Neural progenitor cell (in vitro differentiated cells): ENCODE results near the gene TRIM2. TPM values are rescaled to one million over a fixed set of nuclear protein-coding genes. Genes with fewer than 3 reads are reported as not detected.

Experiments
- DNase-seq: peaks from one replicate; pipeline ENCODE4 v3.0.0-alpha.2; 2016; ENCODE audit warnings: low spot score
- H2AFZ ChIP-seq: fragments of 200-600 bp; sonication (generic); replicated peaks from 2 replicates; pipeline ENCODE4 v1.6.1; 2016; ENCODE audit warnings: antibody characterized with exemption
- H3F3A ChIP-seq: fragments of 200-600 bp; sonication (generic); 2 replicates; pipeline ENCODE4 v1.6.1; 2016; ENCODE audit warnings: antibody characterized with exemption, low read depth
- H3K27ac ChIP-seq: fragments of 200-600 bp; sonication (generic); 2 replicates; pipeline ENCODE4 v1.5.1; 2016; ENCODE audit warnings: mild to moderate bottlenecking
- H3K27me3 ChIP-seq: fragments of 200-600 bp; sonication (generic); 2 replicates; pipeline ENCODE4 v1.6.1; 2016; ENCODE audit warnings: mild to moderate bottlenecking, moderate library complexity
- H3K36me3 ChIP-seq: fragments of 200-600 bp; sonication (generic); 2 replicates; pipeline ENCODE4 v1.5.1; 2016
- H3K4me1 ChIP-seq: fragments of 200-600 bp; sonication (generic); 2 replicates; pipeline ENCODE4 v1.6.1; 2016; ENCODE audit warnings: mixed run types
- H3K4me2 ChIP-seq: fragments of 200-600 bp; sonication (generic); 2 replicates; pipeline ENCODE4 v1.6.1; 2016
- H3K4me3 ChIP-seq: fragments of 200-600 bp; sonication (generic); 2 replicates; pipeline ENCODE4 v1.5.1; 2016
- H3K79me2 ChIP-seq: fragments of 200-600 bp; sonication (generic); 2 replicates; pipeline ENCODE4 v1.6.1; 2016; ENCODE audit warnings: low read depth
- H3K9ac ChIP-seq: fragments of 200-600 bp; sonication (generic); 2 replicates; pipeline ENCODE4 v1.6.1; 2016
- H3K9me3 ChIP-seq: fragments of 200-600 bp; sonication (generic); 2 replicates; pipeline ENCODE4 v1.5.1; 2016; ENCODE audit warnings: low read depth
- H4K20me1 ChIP-seq: fragments of 200-600 bp; sonication (generic); 2 replicates; pipeline ENCODE4 v1.6.1; 2016; ENCODE audit warnings: low read depth
- H3K27ac Mint-ChIP-seq: 3 replicates; pipeline ENCODE4 v1.8.0; 2021; ENCODE audit warnings: mixed read lengths
- H3K27me3 Mint-ChIP-seq: 2 replicates; pipeline ENCODE4 v1.8.0; 2022; ENCODE audit warnings: low read depth, mild to moderate bottlenecking, inconsistent platforms, moderate library complexity, mixed read lengths; ENCODE audit not compliant: insufficient read depth
- H3K36me3 Mint-ChIP-seq: 3 replicates; pipeline ENCODE4 v1.8.0; 2021; ENCODE audit warnings: mixed read lengths
- H3K4me1 Mint-ChIP-seq: 3 replicates; pipeline ENCODE4 v1.8.0; 2021; ENCODE audit warnings: mixed read lengths
- H3K4me3 Mint-ChIP-seq: 3 replicates; pipeline ENCODE4 v1.8.0; 2021; ENCODE audit warnings: mild to moderate bottlenecking, moderate library complexity, mixed read lengths
- H3K9me3 Mint-ChIP-seq: 3 replicates; pipeline ENCODE4 v1.8.0; 2020; ENCODE audit warnings: mixed read lengths
- EZH2 ChIP-seq: fragments of 200-600 bp; sonication (generic); IDR thresholded peaks from 2 replicates; pipeline ENCODE4 v1.6.1; 2017; ENCODE audit warnings: antibody characterized with exemption, mild to moderate bottlenecking, moderate library complexity
- EZH2phosphoT487 ChIP-seq: fragments of 200-600 bp; sonication (generic); IDR thresholded peaks from 2 replicates; pipeline ENCODE4 v1.6.1; 2017; ENCODE audit warnings: antibody characterized with exemption
- total RNA-seq: library from RNA; depleted of rRNA; stranded (reverse); fragments of >200 nt; gene quantifications from 2 replicates; pipeline ENCODE4 v1.2.3, GENCODE V29; 2015; ENCODE audit warnings: low replicate concordance
- TF ChIP-seq, protein P1 (sequence below): fragments of 200-600 bp; sonication (generic); IDR thresholded peaks from 2 replicates; pipeline ENCODE4 v1.5.1; 2017; ENCODE audit warnings: antibody characterized with exemption, mild to moderate bottlenecking

The TRIM2 gene
- total RNA-seq, 1 donor from 2014 or later, result 87.6 TPM

- H3K27ac ChIP-seq, result no peak overlapping the region
- H3K9ac ChIP-seq, result no peak overlapping the region
- peaks cover 47% of the 10 kb centered on the region for H3K4me1 ChIP-seq
- H3K36me3 ChIP-seq, result no peaks in the 10 kb centered on the region
- no peak overlapping the region for H3K4me2 ChIP-seq
- Mint-ChIP-seq H3K27me3 (no peaks in the 10 kb centered on the region), H3K27ac (no peak overlapping the region), H3K9me3 (no peaks in the 10 kb centered on the region), H3K4me1 (peaks cover 72% of the 10 kb centered on the region), H3K36me3 (peaks cover 15% of the 10 kb centered on the region), H3K4me3 (no peak overlapping the region)
- no peak overlapping the region for H3K4me3 ChIP-seq
- no peaks in the 10 kb centered on the region for H4K20me1 ChIP-seq
- peaks cover 38% of the 10 kb centered on the region for H3F3A ChIP-seq
- peaks cover under 1% of the 10 kb centered on the region for H3K79me2 ChIP-seq
- TF ChIP-seq, protein P1, sequence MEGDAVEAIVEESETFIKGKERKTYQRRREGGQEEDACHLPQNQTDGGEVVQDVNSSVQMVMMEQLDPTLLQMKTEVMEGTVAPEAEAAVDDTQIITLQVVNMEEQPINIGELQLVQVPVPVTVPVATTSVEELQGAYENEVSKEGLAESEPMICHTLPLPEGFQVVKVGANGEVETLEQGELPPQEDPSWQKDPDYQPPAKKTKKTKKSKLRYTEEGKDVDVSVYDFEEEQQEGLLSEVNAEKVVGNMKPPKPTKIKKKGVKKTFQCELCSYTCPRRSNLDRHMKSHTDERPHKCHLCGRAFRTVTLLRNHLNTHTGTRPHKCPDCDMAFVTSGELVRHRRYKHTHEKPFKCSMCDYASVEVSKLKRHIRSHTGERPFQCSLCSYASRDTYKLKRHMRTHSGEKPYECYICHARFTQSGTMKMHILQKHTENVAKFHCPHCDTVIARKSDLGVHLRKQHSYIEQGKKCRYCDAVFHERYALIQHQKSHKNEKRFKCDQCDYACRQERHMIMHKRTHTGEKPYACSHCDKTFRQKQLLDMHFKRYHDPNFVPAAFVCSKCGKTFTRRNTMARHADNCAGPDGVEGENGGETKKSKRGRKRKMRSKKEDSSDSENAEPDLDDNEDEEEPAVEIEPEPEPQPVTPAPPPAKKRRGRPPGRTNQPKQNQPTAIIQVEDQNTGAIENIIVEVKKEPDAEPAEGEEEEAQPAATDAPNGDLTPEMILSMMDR, result no peak
- no peak for TF ChIP-seq EZH2
- no peak for TF ChIP-seq EZH2phosphoT487
- H3K9me3 ChIP-seq, result no peaks in the 10 kb centered on the region
- DNase-seq, result no peak
- no peaks in the 10 kb centered on the region for H3K27me3 ChIP-seq
- no peak overlapping the region for H2AFZ ChIP-seq
Observed at GRCh38 chr4:153252122-153252521, 47.9 kb downstream of the TRIM2 start.

GRCh38 chr4:153255233-153255632 lies 51.0 kb downstream of the TRIM2 start:
- H3F3A ChIP-seq, result peaks cover 45% of the 10 kb centered on the region
- no peaks in the 10 kb centered on the region for H3K36me3 ChIP-seq
- peaks cover 47% of the 10 kb centered on the region for H3K4me1 ChIP-seq
- Mint-ChIP-seq H3K4me1 (peaks cover 54% of the 10 kb centered on the region), H3K27me3 (no peaks in the 10 kb centered on the region), H3K36me3 (peaks cover 13% of the 10 kb centered on the region), H3K4me3 (no peak overlapping the region), H3K9me3 (no peaks in the 10 kb centered on the region), H3K27ac (peak overlapping the region; percentile 40)
- no peaks in the 10 kb centered on the region for H3K27me3 ChIP-seq
- H3K9ac ChIP-seq, result no peak overlapping the region
- TF ChIP-seq, protein P1, result no peak
- TF ChIP-seq EZH2phosphoT487, result no peak
- H3K79me2 ChIP-seq, result peaks cover 32% of the 10 kb centered on the region
- no peak overlapping the region for H3K4me2 ChIP-seq
- H4K20me1 ChIP-seq, result no peaks in the 10 kb centered on the region
- H3K4me3 ChIP-seq, result no peak overlapping the region
- DNase-seq, result no peak
- no peak overlapping the region for H2AFZ ChIP-seq
- no peak overlapping the region for H3K27ac ChIP-seq
- no peaks in the 10 kb centered on the region for H3K9me3 ChIP-seq

DNA sequence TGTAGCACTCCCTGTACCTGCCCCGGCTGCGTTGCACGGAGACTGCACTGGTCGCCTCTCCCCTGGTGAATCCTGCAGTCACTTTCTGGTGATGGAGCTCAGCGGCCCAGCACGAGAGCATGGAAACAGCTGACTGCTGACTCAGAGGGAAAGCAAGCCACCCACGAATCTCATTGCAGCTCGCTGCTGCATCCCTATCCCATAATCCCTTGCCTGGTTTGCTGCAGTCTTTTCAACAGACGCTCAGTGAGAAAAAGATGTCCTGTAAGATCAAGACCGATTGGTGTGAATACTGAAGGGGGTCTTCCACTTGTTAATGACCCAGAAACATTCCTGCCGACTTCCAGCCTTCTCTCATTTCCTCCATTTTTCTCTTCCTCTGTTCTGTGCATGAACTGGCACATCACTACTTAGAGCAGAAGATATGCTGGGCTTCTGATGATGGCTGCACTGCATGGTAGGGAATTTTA lies 52.9 kb downstream of the TRIM2 start:
- peak overlapping the region; percentile 83 for H2AFZ ChIP-seq
- H3K4me3 ChIP-seq, result peak overlapping the region; percentile 60
- no peaks in the 10 kb centered on the region for H3K36me3 ChIP-seq
- Mint-ChIP-seq H3K27me3 (peaks cover 2% of the 10 kb centered on the region), H3K4me1 (peaks cover 51% of the 10 kb centered on the region), H3K9me3 (peaks cover 8% of the 10 kb centered on the region), H3K27ac (no peak overlapping the region), H3K4me3 (no peak overlapping the region), H3K36me3 (peaks cover 18% of the 10 kb centered on the region)
- peak overlapping the region; percentile 62 for H3K27ac ChIP-seq
- peaks cover 37% of the 10 kb centered on the region for H3K4me1 ChIP-seq
- no peaks in the 10 kb centered on the region for H3K9me3 ChIP-seq
- H3K4me2 ChIP-seq, result peak overlapping the region; percentile 96
- H3K9ac ChIP-seq, result peak overlapping the region; percentile 15
- no peaks in the 10 kb centered on the region for H3K27me3 ChIP-seq
- peaks cover 51% of the 10 kb centered on the region for H3K79me2 ChIP-seq
- H3F3A ChIP-seq, result peaks cover 42% of the 10 kb centered on the region
- DNase-seq, result peak; percentile 85
- H4K20me1 ChIP-seq, result no peaks in the 10 kb centered on the region
- TF ChIP-seq EZH2phosphoT487, result no peak
- TF ChIP-seq, protein P1, result no peak
- no peak for TF ChIP-seq EZH2
